ENCODE measurements around the gene OR2F1.

OR2F1 gene

DNA sequence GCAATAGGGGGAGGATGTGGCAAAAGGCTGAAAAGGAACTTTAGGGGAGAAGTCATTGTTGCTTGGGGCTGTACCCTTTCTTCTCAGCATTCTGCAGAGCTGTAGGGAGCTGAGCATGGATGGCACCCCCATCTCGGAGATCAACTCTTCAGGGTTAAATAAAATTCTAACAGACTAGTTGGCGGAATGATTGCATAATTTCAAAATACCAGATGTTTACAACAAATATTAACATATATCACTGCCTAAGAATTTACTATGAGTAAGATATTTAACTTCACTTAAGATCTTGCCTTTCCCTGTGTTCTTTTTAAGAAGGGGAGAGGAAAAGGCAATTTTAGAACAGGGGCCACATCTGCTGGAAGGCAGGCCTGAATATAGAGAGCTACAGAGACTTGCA, 509 bp upstream of the OR2F1 start:
- Histone ChIP-seq H3K27ac (ENCODE audit: insufficient read depth, low read length, poor library complexity, severe bottlenecking) (no peak overlapping the region), H3K27me3 (replicated peaks; ENCODE audit: control insufficient read depth, insufficient read depth, low read length, poor library complexity, severe bottlenecking) (no peaks in the 10 kb centered on the region), H3K4me1 (ENCODE audit: control insufficient read depth, insufficient read depth, low read length, poor library complexity, severe bottlenecking) (no peaks in the 10 kb centered on the region), H3K9me3 (ENCODE audit: control insufficient read depth, low read length) (no peaks in the 10 kb centered on the region), H3K4me3 (ENCODE audit: insufficient read depth, low read depth, low read length, poor library complexity, severe bottlenecking) (no peak overlapping the region), H3K36me3 (ENCODE audit: control insufficient read depth, insufficient read depth, low read length) (no peaks in the 10 kb centered on the region)
- DNase-seq, result no peak

- no peaks in the 10 kb centered on the region for H3K27me3 ChIP-seq (replicated peaks; ENCODE audit: control insufficient read depth, insufficient read depth, low read length, poor library complexity, severe bottlenecking)
- no peak overlapping the region for H3K4me3 ChIP-seq (ENCODE audit: insufficient read depth, low read depth, low read length, poor library complexity, severe bottlenecking)
- no peaks in the 10 kb centered on the region for H3K36me3 ChIP-seq (ENCODE audit: control insufficient read depth, insufficient read depth, low read length)
- DNase-seq, result no peak
- H3K9me3 ChIP-seq (ENCODE audit: control insufficient read depth, low read length), result no peaks in the 10 kb centered on the region
- no peaks in the 10 kb centered on the region for H3K4me1 ChIP-seq (ENCODE audit: control insufficient read depth, insufficient read depth, low read length, poor library complexity, severe bottlenecking)
- H3K27ac ChIP-seq (ENCODE audit: insufficient read depth, low read length, poor library complexity, severe bottlenecking), result no peak overlapping the region
Measured at GRCh38 chr7:143958781-143959180, 4.1 kb downstream of the OR2F1 start.

DNA sequence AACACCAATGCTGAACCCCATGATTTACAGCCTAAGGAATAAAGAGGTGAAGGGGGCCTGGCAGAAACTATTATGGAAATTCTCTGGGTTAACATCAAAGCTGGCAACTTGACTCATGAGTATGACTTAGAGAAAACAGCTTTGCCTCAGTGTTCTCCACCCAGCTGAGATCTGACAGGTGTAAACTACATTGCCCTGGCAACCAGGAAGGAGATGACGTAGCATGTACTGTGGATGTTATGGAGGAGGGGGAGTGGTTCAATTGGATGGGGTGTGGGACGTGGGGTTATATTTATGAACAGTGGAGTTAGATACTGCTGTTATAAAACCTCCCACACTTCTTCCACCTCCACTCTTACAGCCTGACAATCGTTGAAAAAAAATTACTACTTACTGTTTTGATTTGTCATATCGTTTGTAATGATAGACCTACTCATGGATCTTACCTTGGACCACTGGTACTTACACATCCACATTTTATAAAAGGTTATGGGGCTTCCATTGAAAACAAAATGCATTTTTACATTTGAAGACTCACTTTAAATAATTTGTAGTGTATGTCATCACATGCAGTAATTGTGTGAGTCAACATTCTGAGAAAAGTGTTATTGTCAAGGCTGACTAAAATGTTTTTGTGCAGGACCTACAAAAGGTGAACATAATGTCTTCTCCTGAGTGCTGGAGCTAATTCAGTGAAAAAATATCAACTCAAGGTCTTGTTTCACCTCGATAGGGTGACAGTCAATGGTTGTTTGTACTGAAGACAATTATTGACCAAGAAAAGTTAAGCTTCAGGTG, 6.4 kb downstream of the OR2F1 start:
- Histone ChIP-seq H3K27me3 (replicated peaks; ENCODE audit: control insufficient read depth, insufficient read depth, low read length, poor library complexity, severe bottlenecking) (no peaks in the 10 kb centered on the region), H3K4me1 (ENCODE audit: control insufficient read depth, insufficient read depth, low read length, poor library complexity, severe bottlenecking) (no peaks in the 10 kb centered on the region), H3K9me3 (ENCODE audit: control insufficient read depth, low read length) (no peaks in the 10 kb centered on the region), H3K4me3 (ENCODE audit: insufficient read depth, low read depth, low read length, poor library complexity, severe bottlenecking) (no peak overlapping the region), H3K36me3 (ENCODE audit: control insufficient read depth, insufficient read depth, low read length) (no peaks in the 10 kb centered on the region), H3K27ac (ENCODE audit: insufficient read depth, low read length, poor library complexity, severe bottlenecking) (no peak overlapping the region)
- no peak for DNase-seq

GRCh38 chr7:143965280-143965679, 10.6 kb downstream of the OR2F1 start:
- no peak overlapping the region for H3K4me3 ChIP-seq (ENCODE audit: insufficient read depth, low read depth, low read length, poor library complexity, severe bottlenecking)
- H3K36me3 ChIP-seq (ENCODE audit: control insufficient read depth, insufficient read depth, low read length), result no peaks in the 10 kb centered on the region
- no peak overlapping the region for H3K27ac ChIP-seq (ENCODE audit: insufficient read depth, low read length, poor library complexity, severe bottlenecking)
- no peaks in the 10 kb centered on the region for H3K27me3 ChIP-seq (replicated peaks; ENCODE audit: control insufficient read depth, insufficient read depth, low read length, poor library complexity, severe bottlenecking)
- no peak for DNase-seq
- no peaks in the 10 kb centered on the region for H3K4me1 ChIP-seq (ENCODE audit: control insufficient read depth, insufficient read depth, low read length, poor library complexity, severe bottlenecking)
- no peaks in the 10 kb centered on the region for H3K9me3 ChIP-seq (ENCODE audit: control insufficient read depth, low read length)

DNA sequence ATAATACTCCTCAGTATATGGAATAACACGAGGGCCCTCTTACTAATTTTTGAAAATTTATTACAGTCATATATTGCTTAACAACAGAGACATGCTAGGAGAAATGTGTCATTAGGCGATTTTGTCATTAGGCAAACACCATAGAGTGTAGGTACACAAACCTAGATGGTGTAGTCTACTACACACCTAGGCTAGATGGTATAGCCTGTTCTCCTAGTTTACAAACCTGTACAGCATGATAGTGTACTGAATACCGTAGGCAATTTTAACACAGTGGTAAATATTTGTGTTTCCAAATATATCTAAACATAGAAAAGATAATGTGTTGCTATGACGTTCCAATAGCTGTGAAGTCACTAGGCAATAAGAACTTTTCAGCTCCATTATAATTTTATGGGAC, 12.8 kb downstream of the OR2F1 start:
- Histone ChIP-seq H3K27ac (ENCODE audit: insufficient read depth, low read length, poor library complexity, severe bottlenecking) (no peak overlapping the region), H3K36me3 (ENCODE audit: control insufficient read depth, insufficient read depth, low read length) (no peaks in the 10 kb centered on the region), H3K4me1 (ENCODE audit: control insufficient read depth, insufficient read depth, low read length, poor library complexity, severe bottlenecking) (no peaks in the 10 kb centered on the region), H3K9me3 (ENCODE audit: control insufficient read depth, low read length) (no peaks in the 10 kb centered on the region), H3K27me3 (replicated peaks; ENCODE audit: control insufficient read depth, insufficient read depth, low read length, poor library complexity, severe bottlenecking) (no peaks in the 10 kb centered on the region), H3K4me3 (ENCODE audit: insufficient read depth, low read depth, low read length, poor library complexity, severe bottlenecking) (no peak overlapping the region)
- no peak for DNase-seq

- no peaks in the 10 kb centered on the region for H3K4me1 ChIP-seq (ENCODE audit: control insufficient read depth, insufficient read depth, low read length, poor library complexity, severe bottlenecking)
- no peaks in the 10 kb centered on the region for H3K27me3 ChIP-seq (replicated peaks; ENCODE audit: control insufficient read depth, insufficient read depth, low read length, poor library complexity, severe bottlenecking)
- H3K4me3 ChIP-seq (ENCODE audit: insufficient read depth, low read depth, low read length, poor library complexity, severe bottlenecking), result no peak overlapping the region
- no peak for DNase-seq
- no peaks in the 10 kb centered on the region for H3K9me3 ChIP-seq (ENCODE audit: control insufficient read depth, low read length)
- H3K36me3 ChIP-seq (ENCODE audit: control insufficient read depth, insufficient read depth, low read length), result no peaks in the 10 kb centered on the region
- no peak overlapping the region for H3K27ac ChIP-seq (ENCODE audit: insufficient read depth, low read length, poor library complexity, severe bottlenecking)
Measured at GRCh38 chr7:143973870-143974416, 19.3 kb downstream of the OR2F1 start.

GRCh38 chr7:143974459-143974858, 19.8 kb downstream of the OR2F1 start:
- no peaks in the 10 kb centered on the region for H3K9me3 ChIP-seq (ENCODE audit: control insufficient read depth, low read length)
- no peaks in the 10 kb centered on the region for H3K27me3 ChIP-seq (replicated peaks; ENCODE audit: control insufficient read depth, insufficient read depth, low read length, poor library complexity, severe bottlenecking)
- no peaks in the 10 kb centered on the region for H3K36me3 ChIP-seq (ENCODE audit: control insufficient read depth, insufficient read depth, low read length)
- DNase-seq, result no peak
- H3K4me1 ChIP-seq (ENCODE audit: control insufficient read depth, insufficient read depth, low read length, poor library complexity, severe bottlenecking), result no peaks in the 10 kb centered on the region
- H3K4me3 ChIP-seq (ENCODE audit: insufficient read depth, low read depth, low read length, poor library complexity, severe bottlenecking), result no peak overlapping the region
- H3K27ac ChIP-seq (ENCODE audit: insufficient read depth, low read length, poor library complexity, severe bottlenecking), result no peak overlapping the region

- Histone ChIP-seq H3K27me3 (replicated peaks; ENCODE audit: control insufficient read depth, insufficient read depth, low read length, poor library complexity, severe bottlenecking) (no peaks in the 10 kb centered on the region), H3K36me3 (ENCODE audit: control insufficient read depth, insufficient read depth, low read length) (no peaks in the 10 kb centered on the region), H3K4me1 (ENCODE audit: control insufficient read depth, insufficient read depth, low read length, poor library complexity, severe bottlenecking) (no peaks in the 10 kb centered on the region), H3K9me3 (ENCODE audit: control insufficient read depth, low read length) (no peaks in the 10 kb centered on the region), H3K27ac (ENCODE audit: insufficient read depth, low read length, poor library complexity, severe bottlenecking) (no peak overlapping the region), H3K4me3 (ENCODE audit: insufficient read depth, low read depth, low read length, poor library complexity, severe bottlenecking) (no peak overlapping the region)
- no peak for DNase-seq
Measured at GRCh38 chr7:143975617-143976016, 21.0 kb downstream of the OR2F1 start.

GRCh38 chr7:143978585-143978984, 23.9 kb downstream of the OR2F1 start:
- no peaks in the 10 kb centered on the region for H3K27me3 ChIP-seq (replicated peaks; ENCODE audit: control insufficient read depth, insufficient read depth, low read length, poor library complexity, severe bottlenecking)
- H3K27ac ChIP-seq (ENCODE audit: insufficient read depth, low read length, poor library complexity, severe bottlenecking), result no peak overlapping the region
- no peak for DNase-seq
- H3K9me3 ChIP-seq (ENCODE audit: control insufficient read depth, low read length), result no peaks in the 10 kb centered on the region
- H3K4me1 ChIP-seq (ENCODE audit: control insufficient read depth, insufficient read depth, low read length, poor library complexity, severe bottlenecking), result no peaks in the 10 kb centered on the region
- H3K4me3 ChIP-seq (ENCODE audit: insufficient read depth, low read depth, low read length, poor library complexity, severe bottlenecking), result no peak overlapping the region
- no peaks in the 10 kb centered on the region for H3K36me3 ChIP-seq (ENCODE audit: control insufficient read depth, insufficient read depth, low read length)

GRCh38 chr7:143979359-143979758, 24.7 kb downstream of the OR2F1 start:
- Histone ChIP-seq H3K4me3 (ENCODE audit: insufficient read depth, low read depth, low read length, poor library complexity, severe bottlenecking) (no peak overlapping the region), H3K36me3 (ENCODE audit: control insufficient read depth, insufficient read depth, low read length) (no peaks in the 10 kb centered on the region), H3K9me3 (ENCODE audit: control insufficient read depth, low read length) (no peaks in the 10 kb centered on the region), H3K27me3 (replicated peaks; ENCODE audit: control insufficient read depth, insufficient read depth, low read length, poor library complexity, severe bottlenecking) (no peaks in the 10 kb centered on the region), H3K27ac (ENCODE audit: insufficient read depth, low read length, poor library complexity, severe bottlenecking) (no peak overlapping the region), H3K4me1 (ENCODE audit: control insufficient read depth, insufficient read depth, low read length, poor library complexity, severe bottlenecking) (no peaks in the 10 kb centered on the region)
- no peak for DNase-seq
